ENCODE measurements around the gene VASP.

VASP gene

GRCh38 chr19:45506989-45507871 is at the start of gene VASP:
VASP (plus strand) TSS chr19:45507479; CDS start chr19:45507772, 293 bp downstream.
- peak; percentile 86 for DNase-seq (ENCODE audit: low spot score)

GRCh38 chr19:45457776-45458175 is 49.5 kb upstream of the VASP start:
- no peak for DNase-seq (ENCODE audit: low spot score)

GRCh38 chr19:45460807-45461347 is 46.4 kb upstream of the VASP start:
- DNase-seq (ENCODE audit: low spot score) = no peak

- DNase-seq (ENCODE audit: low spot score) = no peak
Measured at GRCh38 chr19:45462174-45462573, 45.1 kb upstream of the VASP start.

- no peak for DNase-seq (ENCODE audit: low spot score)
Measured at GRCh38 chr19:45463241-45463640, 44.0 kb upstream of the VASP start.

- DNase-seq (ENCODE audit: low spot score) = no peak
Measured at GRCh38 chr19:45464274-45464673, 43.0 kb upstream of the VASP start.

- DNase-seq (ENCODE audit: low spot score) = no peak
Measured at GRCh38 chr19:45464852-45465441, 42.3 kb upstream of the VASP start.

- DNase-seq (ENCODE audit: low spot score) = no peak
Measured at GRCh38 chr19:45467115-45467455, 40.2 kb upstream of the VASP start.

- DNase-seq (ENCODE audit: low spot score) = peak; percentile 93
Measured at GRCh38 chr19:45467456-45468158, 39.7 kb upstream of the VASP start, which contains the start of gene FOSB. FOSB (plus strand) TSS chr19:45467996; CDS start chr19:45468587, 591 bp downstream.

- DNase-seq (ENCODE audit: low spot score) = peak; percentile 16
Measured at GRCh38 chr19:45468159-45468651, 39.1 kb upstream of the VASP start.

GRCh38 chr19:45468803-45469131 is 38.5 kb upstream of the VASP start:
- DNase-seq (ENCODE audit: low spot score) = peak; percentile 69

- DNase-seq (ENCODE audit: low spot score) = peak; percentile 93
Measured at GRCh38 chr19:45469132-45469944, 37.9 kb upstream of the VASP start.

GRCh38 chr19:45469945-45470761 is 37.1 kb upstream of the VASP start:
- peak; percentile 39 for DNase-seq (ENCODE audit: low spot score)

- DNase-seq (ENCODE audit: low spot score) = no peak
Measured at GRCh38 chr19:45470762-45471081, 36.6 kb upstream of the VASP start.

GRCh38 chr19:45471111-45471930 is 36.0 kb upstream of the VASP start:
- no peak for DNase-seq (ENCODE audit: low spot score)

- DNase-seq (ENCODE audit: low spot score) = no peak
Measured at GRCh38 chr19:45471931-45472562, 35.2 kb upstream of the VASP start.

- peak; percentile 8 for DNase-seq (ENCODE audit: low spot score)
Measured at GRCh38 chr19:45472563-45473366, 34.5 kb upstream of the VASP start.

GRCh38 chr19:45473367-45473681 is 34.0 kb upstream of the VASP start:
- DNase-seq (ENCODE audit: low spot score) = no peak
